Smooth muscle cell (in vitro differentiated cells): Measurements from ENCODE around the gene BCS1L. TPM values are rescaled to one million over a fixed set of nuclear protein-coding genes. Genes with fewer than 3 reads are reported as not detected.

Source experiments
- DNase-seq: peaks from one replicate; lab custom pipeline; 2025; ENCODE audit not compliant: unreplicated experiment; lab: John Stamatoyannopoulos, UW
- H2AFZ ChIP-seq: fragments of 200-600 bp; sonication (generic); 2 replicates; pipeline ENCODE4 v1.6.0; 2016; ENCODE audit warnings: antibody characterized with exemption, low read depth, mild to moderate bottlenecking
- H3F3A ChIP-seq: fragments of 200-600 bp; sonication (generic); 2 replicates; pipeline ENCODE4 v1.6.0; 2017; ENCODE audit warnings: antibody characterized with exemption, low read depth
- H3K27ac ChIP-seq: fragments of 200-600 bp; sonication (generic); 2 replicates; pipeline ENCODE4 v1.5.1; 2016; ENCODE audit warnings: low read depth, mild to moderate bottlenecking
- H3K27me3 ChIP-seq: fragments of 200-600 bp; sonication (generic); 2 replicates; pipeline ENCODE4 v1.6.1; 2016; ENCODE audit warnings: low read depth, mild to moderate bottlenecking
- H3K36me3 ChIP-seq: fragments of 200-600 bp; sonication (generic); 2 replicates; pipeline ENCODE4 v1.5.1; 2016; ENCODE audit warnings: low read depth
- H3K4me1 ChIP-seq: fragments of 200-600 bp; sonication (generic); 2 replicates; pipeline ENCODE4 v1.5.1; 2016; ENCODE audit warnings: low read depth
- H3K4me2 ChIP-seq: fragments of 200-600 bp; sonication (generic); 2 replicates; pipeline ENCODE4 v1.6.0; 2016; ENCODE audit warnings: mild to moderate bottlenecking
- H3K4me3 ChIP-seq: fragments of 200-600 bp; sonication (generic); 2 replicates; pipeline ENCODE4 v1.5.1; 2016; ENCODE audit warnings: mild to moderate bottlenecking
- H3K79me2 ChIP-seq: fragments of 200-600 bp; sonication (generic); 2 replicates; pipeline ENCODE4 v1.6.0; 2016; ENCODE audit warnings: low read depth, mild to moderate bottlenecking
- H3K9ac ChIP-seq: fragments of 200-600 bp; sonication (generic); 2 replicates; pipeline ENCODE4 v1.6.0; 2016; ENCODE audit warnings: low read depth
- H3K9me3 ChIP-seq: fragments of 200-600 bp; sonication (generic); replicated peaks from 2 replicates; pipeline ENCODE4 v1.5.1; 2016; ENCODE audit warnings: low read depth
- H4K20me1 ChIP-seq: fragments of 200-600 bp; sonication (generic); 2 replicates; pipeline ENCODE4 v1.6.0; 2016; ENCODE audit warnings: low read depth
- CTCF ChIP-seq: fragments of 200-600 bp; sonication (generic); IDR thresholded peaks from 2 replicates; pipeline ENCODE4 v1.5.1; 2017; ENCODE audit warnings: borderline replicate concordance, mild to moderate bottlenecking, antibody characterized with exemption; ENCODE audit not compliant: insufficient read depth, poor library complexity, severe bottlenecking
- WGBS: methylation state at CpG from one replicate; pipeline ENCODE4 v1.1.7; 2016; ENCODE audit warnings: low lambda C conversion rate; 5-methylcytosine and 5-hydroxymethylcytosine counted together
- polyA plus RNA-seq: library from polyadenylated mRNA; unstranded; fragments of >200 nt; fragmentation: Nextera tagmentation; extraction: Ambion mirVana; gene quantifications from 2 replicates; pipeline ENCODE4 v1.2.1, GENCODE V29; 2016
- total RNA-seq: library from RNA; depleted of rRNA; stranded (reverse); fragments of >200 nt; gene quantifications from 2 replicates; pipeline ENCODE4 v1.2.3, GENCODE V29; 2014

BCS1L gene
- total and polyA plus RNA-seq, 2 experiments from 2014 or later: 23.8 to 39.5 TPM

- H3K79me2 ChIP-seq: peaks cover under 1% of the 10 kb centered on the region
- WGBS: 98% methylated on average over 15 of the region's 15 CpGs
- no peaks in the 10 kb centered on the region for H3K27me3 ChIP-seq
- peaks cover 5% of the 10 kb centered on the region for H3K36me3 ChIP-seq
- no peak overlapping the region for H3K27ac ChIP-seq
- H3K9ac ChIP-seq: no peak overlapping the region
- peaks cover 3% of the 10 kb centered on the region for H3F3A ChIP-seq
- DNase-seq: no peak
- H4K20me1 ChIP-seq: no peaks in the 10 kb centered on the region
- H3K9me3 ChIP-seq: no peaks in the 10 kb centered on the region
- no peak overlapping the region for H2AFZ ChIP-seq
- no peak overlapping the region for H3K4me3 ChIP-seq
- peaks cover 6% of the 10 kb centered on the region for H3K4me1 ChIP-seq
- TF ChIP-seq CTCF: no peak
- H3K4me2 ChIP-seq: no peak overlapping the region
These were observed 4.4 kb downstream of the BCS1L start for GRCh38 chr2:218663901-218664300.

- H3K36me3 ChIP-seq: peaks cover 5% of the 10 kb centered on the region
- no peak overlapping the region for H3K27ac ChIP-seq
- over 99% methylated on average over 7 of the region's 7 CpGs for WGBS
- TF ChIP-seq CTCF: no peak
- H4K20me1 ChIP-seq: no peaks in the 10 kb centered on the region
- peaks cover 3% of the 10 kb centered on the region for H3F3A ChIP-seq
- peaks cover 6% of the 10 kb centered on the region for H3K4me1 ChIP-seq
- no peak for DNase-seq
- no peak overlapping the region for H2AFZ ChIP-seq
- H3K4me3 ChIP-seq: no peak overlapping the region
- peaks cover 6% of the 10 kb centered on the region for H3K79me2 ChIP-seq
- no peak overlapping the region for H3K4me2 ChIP-seq
- H3K9me3 ChIP-seq: no peaks in the 10 kb centered on the region
- H3K9ac ChIP-seq: no peak overlapping the region
- no peaks in the 10 kb centered on the region for H3K27me3 ChIP-seq
These were observed 5.2 kb downstream of the BCS1L start for GRCh38 chr2:218664653-218665052.

DNA sequence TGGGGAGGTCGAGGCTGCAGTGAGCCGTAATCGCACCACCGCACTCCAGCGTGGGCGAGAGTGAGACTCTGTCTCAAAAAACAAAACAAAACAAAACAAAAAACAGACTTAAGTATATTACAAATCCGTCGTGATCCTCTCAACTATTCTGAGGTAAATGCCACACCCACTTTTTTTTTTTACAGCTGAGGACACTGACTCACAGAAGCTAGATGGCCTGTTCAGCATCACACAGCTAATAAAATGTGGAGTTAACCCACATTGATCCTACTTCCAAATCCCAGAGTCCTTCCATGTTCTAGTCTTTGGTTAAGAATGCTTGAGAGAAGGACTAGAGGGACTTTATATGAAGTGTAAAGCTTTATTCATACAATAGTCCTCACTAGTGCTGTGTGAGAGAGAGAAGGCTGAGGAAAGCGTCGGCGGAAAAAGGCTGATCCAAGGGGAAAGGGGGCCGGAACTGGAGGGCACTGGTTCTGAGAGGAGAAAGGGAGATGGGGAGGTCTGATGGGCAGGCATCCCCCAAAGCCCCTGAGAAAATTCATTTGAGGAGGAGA, 11.7 kb downstream of the BCS1L start:
- DNase-seq: no peak
- H3K4me3 ChIP-seq: peak overlapping the region; percentile 97
- no peaks in the 10 kb centered on the region for H3F3A ChIP-seq
- H3K79me2 ChIP-seq: peaks cover 17% of the 10 kb centered on the region
- H3K9ac ChIP-seq: peak overlapping the region; percentile 84
- no peaks in the 10 kb centered on the region for H3K27me3 ChIP-seq
- H2AFZ ChIP-seq: peak overlapping the region; percentile 84
- H3K36me3 ChIP-seq: peaks cover 5% of the 10 kb centered on the region
- H4K20me1 ChIP-seq: no peaks in the 10 kb centered on the region
- WGBS: 42% methylated on average over 12 of the region's 12 CpGs
- TF ChIP-seq CTCF: no peak
- peak overlapping the region; percentile 85 for H3K27ac ChIP-seq
- peak overlapping the region; percentile 84 for H3K4me2 ChIP-seq
- no peaks in the 10 kb centered on the region for H3K9me3 ChIP-seq
- peaks cover 4% of the 10 kb centered on the region for H3K4me1 ChIP-seq
